ENCODE results near the gene ADAMTSL3. TPM values are rescaled to one million over a fixed set of nuclear protein-coding genes. Genes with fewer than 3 reads are reported as not detected.

Gene ADAMTSL3
- total RNA-seq, 1 experiment from 2014 or later, result 0.05 TPM

GRCh38 chr15:83784975-83785374, 131.1 kb downstream of the ADAMTSL3 start (continued):
- TF ChIP-seq CTCF (IDR thresholded peaks at IDR 0.05 in 2 of 3, conservative IDR thresholded peaks at IDR 0.05 in 1 of 3; ENCODE audit: borderline replicate concordance in 1 of 3, insufficient read depth in 1 of 3, low read depth in 2 of 3, low read length in 2 of 3), result no peak
- TF ChIP-seq JUND (IDR thresholded peaks at IDR 0.05), result no peak

- ChIA-PET POLR2A (no interaction called here), CTCF (no interaction called here)
- no TSS peak for BruUV-seq (replicated peaks)
Observed at GRCh38 chr15:83786336-83786735, 132.4 kb downstream of the ADAMTSL3 start.

GRCh38 chr15:83793069-83793468, 139.1 kb downstream of the ADAMTSL3 start:
- H3K9me2 ChIP-seq (ENCODE audit: insufficient read depth), result no peaks in the 10 kb centered on the region
- H3K4me3 ChIP-seq (replicated peaks in 1 of 2; ENCODE audit: low read depth in 1 of 2, low read length in 2 of 2), result no peak overlapping the region
- no peak overlapping the region for H3K27ac ChIP-seq (ENCODE audit: low read depth, low read length)
- no peaks in the 10 kb centered on the region for H3K9me3 ChIP-seq (ENCODE audit: control insufficient read depth in 1 of 2, insufficient read depth in 1 of 2, low read depth in 1 of 2, low read length in 2 of 2)
- no peak overlapping the region for H3K9ac ChIP-seq (ENCODE audit: low read length)
- ATAC-seq (no peak), DNase-seq (ENCODE audit: low read depth, low spot score) (no peak)
- POLR2A ChIA-PET, result no interaction called here
- no TSS peak for BruUV-seq (replicated peaks)
- intact Hi-C loops (cut with micrococcal nuclease), result no loop called here
- CTCF ChIA-PET, result no interaction called here
- no peaks in the 10 kb centered on the region for H4K20me1 ChIP-seq (ENCODE audit: insufficient read depth)
- no peak for TF ChIP-seq TCF7L2 (IDR thresholded peaks at IDR 0.05; ENCODE audit: borderline replicate concordance, extremely low read depth, insufficient read depth, insufficient read length)
- no peak for TF ChIP-seq CTCF (IDR thresholded peaks at IDR 0.05 in 2 of 3, conservative IDR thresholded peaks at IDR 0.05 in 1 of 3; ENCODE audit: borderline replicate concordance in 1 of 3, insufficient read depth in 1 of 3, low read depth in 2 of 3, low read length in 2 of 3)
- H3K79me2 ChIP-seq (ENCODE audit: insufficient read depth, low read length), result no peaks in the 10 kb centered on the region
- H3K4me1 ChIP-seq (ENCODE audit: control insufficient read depth in 1 of 2, insufficient read depth in 2 of 2, low read length in 2 of 2), result no peaks in the 10 kb centered on the region
- H3K4me2 ChIP-seq (ENCODE audit: low read length), result no peak overlapping the region
- H3K36me3 ChIP-seq (ENCODE audit: control insufficient read depth in 1 of 2, insufficient read depth in 2 of 2, low read length in 2 of 2), result no peaks in the 10 kb centered on the region
- no peaks in the 10 kb centered on the region; the same call in 1 of the 2 replicates for H3K27me3 ChIP-seq (ENCODE audit: insufficient read depth, low read length)
- RAD21 ChIA-PET (ENCODE audit: low non-redundant PET in 1 of 2, low total read pairs in 2 of 2, uncharacterized antibody in 2 of 2, unreplicated experiment in 2 of 2), result no interaction called here
- H2AFZ ChIP-seq (ENCODE audit: low read depth, low read length, poor library complexity, severe bottlenecking), result no peak overlapping the region

More at GRCh38 chr15:83786336-83786735, 132.4 kb downstream of the ADAMTSL3 start:
- ATAC-seq (no peak), DNase-seq (ENCODE audit: low read depth, low spot score) (no peak)
- H3K9ac ChIP-seq (ENCODE audit: low read length), result no peak overlapping the region
- no peak for TF ChIP-seq YY1 (IDR thresholded peaks at IDR 0.05; ENCODE audit: extremely low read depth, insufficient replicate concordance, low read depth, low read length)
- no peak for TF ChIP-seq SP1 (IDR thresholded peaks at IDR 0.05; ENCODE audit: low read depth)
- no peak for TF ChIP-seq ZNF274 (IDR thresholded peaks at IDR 0.05; ENCODE audit: low read depth, low read length)
- TF ChIP-seq CEBPB (IDR thresholded peaks at IDR 0.05; ENCODE audit: low read depth), result no peak
- TF ChIP-seq FOSL1 (IDR thresholded peaks at IDR 0.05; ENCODE audit: low read depth), result no peak
- H3K27me3 ChIP-seq (ENCODE audit: insufficient read depth, low read length), result no peaks in the 10 kb centered on the region; the same call in 1 of the 2 replicates
- H3K27ac ChIP-seq (ENCODE audit: low read depth, low read length), result no peak overlapping the region
- RAD21 ChIA-PET (ENCODE audit: low non-redundant PET in 1 of 2, low total read pairs in 2 of 2, uncharacterized antibody in 2 of 2, unreplicated experiment in 2 of 2), result no interaction called here
- H4K20me1 ChIP-seq (ENCODE audit: insufficient read depth), result no peaks in the 10 kb centered on the region
- no peak overlapping the region for H2AFZ ChIP-seq (ENCODE audit: low read depth, low read length, poor library complexity, severe bottlenecking)
- H3K4me3 ChIP-seq (replicated peaks in 1 of 2; ENCODE audit: low read depth in 1 of 2, low read length in 2 of 2), result no peak overlapping the region
- H3K9me3 ChIP-seq (ENCODE audit: control insufficient read depth in 1 of 2, insufficient read depth in 1 of 2, low read depth in 1 of 2, low read length in 2 of 2), result no peaks in the 10 kb centered on the region
- no peak overlapping the region for H3K4me2 ChIP-seq (ENCODE audit: low read length)
- H3K36me3 ChIP-seq (ENCODE audit: control insufficient read depth in 1 of 2, insufficient read depth in 2 of 2, low read length in 2 of 2), result no peaks in the 10 kb centered on the region
- H3K79me2 ChIP-seq (ENCODE audit: insufficient read depth, low read length), result no peaks in the 10 kb centered on the region
- H3K4me1 ChIP-seq (ENCODE audit: control insufficient read depth in 1 of 2, insufficient read depth in 2 of 2, low read length in 2 of 2), result no peaks in the 10 kb centered on the region
- intact Hi-C loops (cut with micrococcal nuclease), result no loop called here
- no peaks in the 10 kb centered on the region for H3K9me2 ChIP-seq (ENCODE audit: insufficient read depth)

Measured in HCT116 (cell line).